CD4-positive, alpha-beta T cell (primary cell): ENCODE results near the gene BPIFA1. TPM values are rescaled to one million over a fixed set of nuclear protein-coding genes. Genes with fewer than 3 reads are reported as not detected.

Experiments
- ATAC-seq: fragments of 200-7000 bp; cut with Tn5 transposase; one replicate; pipeline ENCODE4 v1.10.0; 2022; ENCODE audit warnings: mild to moderate bottlenecking; ENCODE audit not compliant: poor library complexity
- CTCF ChIA-PET: fragments of 350-600 bp; sonication (Branson Sonifier 250); formaldehyde crosslinking; loops from one replicate; lab custom pipeline; 2021; ENCODE audit warnings: antibody characterized with exemption, inconsistent platforms; lab: Charles Lee
- POLR2A ChIA-PET: fragments of 350-600 bp; sonication (Branson Sonifier 250); formaldehyde crosslinking; loops from one replicate; lab custom pipeline; 2021; ENCODE audit warnings: antibody characterized with exemption, inconsistent platforms; lab: Charles Lee
- DNase-seq, 14 experiments: peaks; one replicate each; pipeline ENCODE4 v3.0.0-alpha.2; 2013 to 2020; ENCODE audit warnings: mixed read lengths in 2 of 14
- H3K27ac ChIP-seq, 2 donors: one replicate each; pipeline versions ENCODE4 v1.5.1 to v1.7.0; 2013; ENCODE audit warnings: low read length in 2 of 2, low read depth in 1 of 2, mild to moderate bottlenecking in 1 of 2
- H3K27me3 ChIP-seq, 2 experiments: 1 replicate in 1 of 2; 2 replicates in 1 of 2; pipeline versions ENCODE4 v1.6.1 to v1.7.0; 2013; ENCODE audit warnings: low read length in 2 of 2, control low read depth in 1 of 2, mild to moderate bottlenecking in 1 of 2, moderate library complexity in 1 of 2; ENCODE audit not compliant: insufficient read depth in 2 of 2, control insufficient read depth in 1 of 2
- H3K36me3 ChIP-seq: one replicate; pipeline ENCODE4 v1.6.1; 2013; ENCODE audit warnings: low read length, control low read depth; ENCODE audit not compliant: insufficient read depth
- H3K4me1 ChIP-seq: one replicate; pipeline ENCODE4 v1.6.1; 2013; ENCODE audit warnings: low read length, control low read depth; ENCODE audit not compliant: insufficient read depth
- H3K4me3 ChIP-seq: one replicate; pipeline ENCODE4 v1.5.1; 2013; ENCODE audit warnings: mild to moderate bottlenecking, low read length, moderate library complexity
- H3K9me3 ChIP-seq, 2 experiments: 1 replicate in 1 of 2; 2 replicates in 1 of 2; pipeline versions ENCODE4 v1.6.1 to v1.7.0; 2013; ENCODE audit warnings: low read length in 2 of 2, mild to moderate bottlenecking in 2 of 2, control low read depth in 1 of 2, moderate library complexity in 1 of 2; ENCODE audit not compliant: control insufficient read depth in 1 of 2, insufficient read depth in 1 of 2
- H3K27ac Mint-ChIP-seq: one replicate; pipeline ENCODE4 v1.8.0; 2020; ENCODE audit warnings: mixed read lengths
- H3K27me3 Mint-ChIP-seq: one replicate; pipeline ENCODE4 v1.8.0; 2021; ENCODE audit warnings: mixed read lengths
- H3K36me3 Mint-ChIP-seq: one replicate; pipeline ENCODE4 v1.8.0; 2021; ENCODE audit warnings: low read depth, mixed read lengths
- H3K4me1 Mint-ChIP-seq: one replicate; pipeline ENCODE4 v1.8.0; 2021; ENCODE audit warnings: low read depth, mixed read lengths
- H3K4me3 Mint-ChIP-seq: one replicate; pipeline ENCODE4 v1.8.0; 2020; ENCODE audit warnings: mild to moderate bottlenecking, mixed read lengths
- H3K9me3 Mint-ChIP-seq: one replicate; pipeline ENCODE4 v1.8.0; 2020; ENCODE audit warnings: mixed read lengths
- intact Hi-C, 2 experiments: fragments of 100-400 bp; cut with DNase I in 1 of 2; cut with micrococcal nuclease in 1 of 2; formaldehyde crosslinking; loops; one replicate each; pipeline versions ENCODE4 v1.15.1 to v1.9.0; 2023 to 2025; cut with DNase I, micrococcal nuclease
- total RNA-seq, 174 experiments: library from RNA in 2 of 174; stranded (reverse) in 2 of 174; gene quantifications; one replicate each; pipeline ENCODE4 v1.2.3 and lab custom pipeline; 2021 to 2026
- TF ChIP-seq, protein P1 (sequence below): fragments of 200-600 bp; IDR thresholded peaks from one replicate; pipeline ENCODE4 v1.8.0; 2022; ENCODE audit warnings: antibody characterized with exemption, mild to moderate bottlenecking

Gene BPIFA1
- total RNA-seq, 2 experiments from 2014 or later, result not detected

DNA sequence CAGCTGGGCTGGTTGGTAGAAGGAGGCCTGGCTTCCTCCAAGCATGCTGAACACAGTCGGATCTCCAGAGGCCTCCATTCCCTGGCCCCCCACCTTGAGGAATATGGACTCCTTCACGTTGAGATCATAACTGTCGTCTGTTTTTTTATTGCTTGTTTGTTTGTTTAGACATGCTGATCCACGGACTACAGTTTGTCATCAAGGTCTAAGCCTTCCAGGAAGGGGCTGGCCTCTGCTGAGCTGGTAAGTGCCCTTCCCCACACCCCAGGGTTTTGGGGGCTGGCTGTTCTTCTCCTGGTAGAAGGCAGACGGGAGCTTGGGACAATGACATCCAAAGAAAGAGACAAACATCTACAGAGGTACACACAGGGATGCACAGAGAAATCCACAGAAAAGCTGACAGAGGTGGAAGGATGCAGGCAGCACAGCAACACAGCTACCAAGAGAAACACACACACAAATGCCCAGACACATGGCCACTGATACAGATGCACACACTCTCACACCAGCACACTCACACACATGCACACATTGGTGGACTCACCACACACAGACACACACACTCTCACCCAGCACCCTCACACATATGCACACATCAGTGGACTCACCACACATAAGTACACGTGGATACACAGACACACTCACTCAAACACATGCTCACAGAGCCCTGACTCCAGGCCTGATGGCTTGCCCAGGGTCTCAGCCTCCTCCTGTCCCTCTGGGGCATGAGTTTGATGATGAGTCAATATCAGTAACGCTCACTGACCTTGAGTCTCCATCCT, 6.7 kb downstream of the BPIFA1 start:
- TF ChIP-seq, protein P1, sequence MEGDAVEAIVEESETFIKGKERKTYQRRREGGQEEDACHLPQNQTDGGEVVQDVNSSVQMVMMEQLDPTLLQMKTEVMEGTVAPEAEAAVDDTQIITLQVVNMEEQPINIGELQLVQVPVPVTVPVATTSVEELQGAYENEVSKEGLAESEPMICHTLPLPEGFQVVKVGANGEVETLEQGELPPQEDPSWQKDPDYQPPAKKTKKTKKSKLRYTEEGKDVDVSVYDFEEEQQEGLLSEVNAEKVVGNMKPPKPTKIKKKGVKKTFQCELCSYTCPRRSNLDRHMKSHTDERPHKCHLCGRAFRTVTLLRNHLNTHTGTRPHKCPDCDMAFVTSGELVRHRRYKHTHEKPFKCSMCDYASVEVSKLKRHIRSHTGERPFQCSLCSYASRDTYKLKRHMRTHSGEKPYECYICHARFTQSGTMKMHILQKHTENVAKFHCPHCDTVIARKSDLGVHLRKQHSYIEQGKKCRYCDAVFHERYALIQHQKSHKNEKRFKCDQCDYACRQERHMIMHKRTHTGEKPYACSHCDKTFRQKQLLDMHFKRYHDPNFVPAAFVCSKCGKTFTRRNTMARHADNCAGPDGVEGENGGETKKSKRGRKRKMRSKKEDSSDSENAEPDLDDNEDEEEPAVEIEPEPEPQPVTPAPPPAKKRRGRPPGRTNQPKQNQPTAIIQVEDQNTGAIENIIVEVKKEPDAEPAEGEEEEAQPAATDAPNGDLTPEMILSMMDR, result no peak
- ATAC-seq, result no peak
- Histone ChIP-seq H3K36me3 (no peaks in the 10 kb centered on the region), H3K27ac (no peak overlapping the region), H3K4me1 (no peaks in the 10 kb centered on the region), H3K27me3 (no peaks in the 10 kb centered on the region), H3K9me3 (no peaks in the 10 kb centered on the region), H3K4me3 (no peak overlapping the region)
- Mint-ChIP-seq H3K27ac (no peak overlapping the region), H3K4me3 (no peak overlapping the region), H3K9me3 (no peaks in the 10 kb centered on the region), H3K36me3 (no peaks in the 10 kb centered on the region), H3K4me1 (no peaks in the 10 kb centered on the region), H3K27me3 (peaks cover 21% of the 10 kb centered on the region)
- intact Hi-C loops, result no loop called here
- POLR2A ChIA-PET, result interaction anchor here (0.6 kb wide), 1 partner anchor 18 kb away, joined by 4 read pairs; no protein-coding TSS in a partner anchor
- DNase-seq, result no peak
- CTCF ChIA-PET, result no interaction called here

- H3K4me1 Mint-ChIP-seq, result no peaks in the 10 kb centered on the region
- no peaks in the 10 kb centered on the region for H3K9me3 Mint-ChIP-seq
- ATAC-seq, result no peak
- H3K27me3 Mint-ChIP-seq, result peaks cover 7% of the 10 kb centered on the region
- no peak for DNase-seq
- Histone ChIP-seq H3K27ac (no peak overlapping the region), H3K4me3 (no peak overlapping the region), H3K4me1 (no peaks in the 10 kb centered on the region), H3K36me3 (no peaks in the 10 kb centered on the region), H3K9me3 (no peaks in the 10 kb centered on the region), H3K27me3 (no peaks in the 10 kb centered on the region)
- H3K4me3 Mint-ChIP-seq, result no peak overlapping the region
- CTCF ChIA-PET, result no interaction called here
- H3K36me3 Mint-ChIP-seq, result no peaks in the 10 kb centered on the region
- H3K27ac Mint-ChIP-seq, result no peak overlapping the region
- intact Hi-C loops, result no loop called here
- POLR2A ChIA-PET, result no interaction called here
- TF ChIP-seq, protein P1, result no peak
Observed at GRCh38 chr20:33246077-33246476, 10.3 kb downstream of the BPIFA1 start.

- H3K4me1 Mint-ChIP-seq, result no peaks in the 10 kb centered on the region
- no peaks in the 10 kb centered on the region for H3K9me3 Mint-ChIP-seq
- no peak overlapping the region for H3K4me3 ChIP-seq
- H3K27me3 ChIP-seq, result no peaks in the 10 kb centered on the region
- no peaks in the 10 kb centered on the region for H3K36me3 Mint-ChIP-seq
- no peaks in the 10 kb centered on the region for H3K36me3 ChIP-seq
- TF ChIP-seq, protein P1, result no peak
- no peak overlapping the region for H3K4me3 Mint-ChIP-seq
- intact Hi-C loops, result no loop called here
- no peak for ATAC-seq
- peaks cover 0 to 4% of the 10 kb centered on the region in 2 experiments for H3K9me3 ChIP-seq
- no peaks in the 10 kb centered on the region for H3K4me1 ChIP-seq
- H3K27ac ChIP-seq, result no peak overlapping the region
- H3K27ac Mint-ChIP-seq, result no peak overlapping the region
- POLR2A ChIA-PET, result no interaction called here
- DNase-seq, result no peak
- CTCF ChIA-PET, result no interaction called here
- H3K27me3 Mint-ChIP-seq, result peaks cover 11% of the 10 kb centered on the region
Observed at GRCh38 chr20:33249456-33249855, 13.7 kb downstream of the BPIFA1 start.
